SK-N-MC (cell line): ENCODE results near the gene NUB1.

Experiments used
- EZH2 ChIP-seq: fragments of 200-600 bp; sonication (generic); IDR thresholded peaks from one replicate; pipeline ENCODE4 v1.6.1; 2017; ENCODE audit warnings: antibody characterized with exemption
- FOXP2 ChIP-seq: optimal IDR thresholded peaks from 2 replicates; pipeline ENCODE3; 2011; ENCODE audit warnings: mild to moderate bottlenecking, moderate library complexity; ENCODE audit not compliant: insufficient read depth; ENCODE audit errors: extremely low read length, control extremely low read depth

DNA sequence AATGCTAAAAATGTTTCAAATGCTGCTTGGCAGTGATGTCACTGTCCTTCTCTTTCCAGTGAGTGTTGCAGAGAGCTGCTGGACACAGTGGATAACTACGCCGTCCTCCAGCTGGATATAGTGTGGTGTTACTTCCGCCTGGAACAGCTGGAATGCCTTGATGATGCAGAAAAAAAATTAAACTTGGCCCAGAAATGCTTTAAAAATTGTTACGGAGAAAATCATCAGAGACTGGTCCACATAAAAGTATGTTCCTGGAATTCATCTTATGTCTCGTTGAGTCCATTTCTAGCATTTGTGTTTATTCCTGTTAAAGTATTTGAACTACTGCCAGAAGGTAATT, 25.2 kb downstream of the NUB1 start:
- TF ChIP-seq EZH2 (no peak), FOXP2 (no peak)
